Measurements from ENCODE around the gene OR2T1. TPM values are rescaled to one million over a fixed set of nuclear protein-coding genes. Genes with fewer than 3 reads are reported as not detected.
"Not testable (repeated sequence)": the region's sequence is repeated elsewhere in the genome, so short reads cannot be mapped to it uniquely, and the experiment has no call there.

The OR2T1 gene
- total RNA-seq, 1 donor from 2014 or later, result not detected

DNA sequence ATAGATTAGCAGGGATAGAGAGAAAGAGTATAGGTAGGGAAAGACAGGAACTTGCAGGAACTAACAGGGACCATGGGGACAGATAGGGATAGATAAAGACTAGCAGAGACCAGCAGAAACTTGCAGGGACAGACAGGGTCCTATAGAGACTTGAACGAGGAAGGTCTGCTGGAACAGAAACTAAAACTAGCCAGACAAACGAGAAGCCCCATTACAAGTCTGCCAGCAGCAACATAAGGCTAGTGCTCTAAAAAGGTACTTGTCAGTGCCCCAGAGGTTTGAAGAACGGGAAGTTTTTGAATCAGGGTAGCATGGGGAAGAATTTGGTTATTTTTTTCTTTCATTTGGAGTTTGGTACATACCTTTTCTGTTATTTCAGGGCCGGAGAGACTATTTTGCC, 29.4 kb downstream of the OR2T1 start:
- intact Hi-C loops (cut with DNase I); DNase-seq (ENCODE audit: low spot score): not testable (repeated sequence)

DNA sequence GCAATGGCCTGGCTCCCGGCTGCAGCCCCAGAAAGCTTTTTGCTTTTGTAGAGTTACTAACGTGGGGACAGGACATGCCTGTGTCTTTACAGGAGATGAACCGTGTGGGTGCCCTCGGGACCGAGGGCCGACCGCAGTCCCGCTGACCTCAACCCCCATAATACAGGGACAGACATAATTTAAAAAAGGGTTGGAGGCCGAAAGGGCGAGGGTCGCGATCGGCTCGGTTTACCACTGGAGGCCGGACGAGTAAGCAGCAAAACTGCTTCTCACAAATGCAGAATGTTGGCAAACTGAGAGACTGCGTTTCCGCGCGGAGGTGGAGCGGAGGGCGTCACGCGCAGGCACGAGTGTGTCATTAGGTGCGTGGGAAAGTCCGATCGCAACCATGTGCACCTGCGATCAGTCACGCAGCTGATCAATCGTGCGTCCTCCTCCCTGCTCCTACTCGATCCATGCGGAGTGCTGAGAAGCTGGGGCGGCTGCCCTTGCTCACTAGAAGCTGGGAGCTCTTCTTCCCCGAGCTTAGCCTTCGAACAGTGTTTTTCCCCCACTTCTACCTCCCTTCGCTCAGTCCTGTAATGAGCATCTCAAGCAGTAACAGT, 31.1 kb downstream of the OR2T1 start:
- intact Hi-C loops (cut with DNase I); DNase-seq (ENCODE audit: low spot score): not testable (repeated sequence)

DNA sequence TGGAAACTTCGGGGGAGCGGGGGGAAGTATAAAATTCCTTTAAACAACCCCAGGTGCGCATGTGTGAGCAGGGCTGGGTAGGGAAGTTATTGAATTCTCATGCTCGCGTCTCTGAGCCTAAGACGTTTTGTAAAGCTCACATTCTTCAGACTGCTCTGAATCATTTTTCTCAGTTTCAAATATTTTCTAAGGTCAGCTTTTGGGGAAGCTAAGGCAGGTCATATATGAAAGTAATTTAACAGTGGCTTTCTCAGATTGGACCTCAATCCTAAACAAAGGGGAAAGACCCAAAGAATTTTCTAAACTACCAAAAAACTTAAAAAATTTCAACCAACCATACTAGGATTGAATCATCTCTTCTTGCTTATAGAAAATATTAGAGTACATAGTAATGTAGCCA, 32.1 kb downstream of the OR2T1 start:
- intact Hi-C loops (cut with DNase I); DNase-seq (ENCODE audit: low spot score): not testable (repeated sequence)

DNA sequence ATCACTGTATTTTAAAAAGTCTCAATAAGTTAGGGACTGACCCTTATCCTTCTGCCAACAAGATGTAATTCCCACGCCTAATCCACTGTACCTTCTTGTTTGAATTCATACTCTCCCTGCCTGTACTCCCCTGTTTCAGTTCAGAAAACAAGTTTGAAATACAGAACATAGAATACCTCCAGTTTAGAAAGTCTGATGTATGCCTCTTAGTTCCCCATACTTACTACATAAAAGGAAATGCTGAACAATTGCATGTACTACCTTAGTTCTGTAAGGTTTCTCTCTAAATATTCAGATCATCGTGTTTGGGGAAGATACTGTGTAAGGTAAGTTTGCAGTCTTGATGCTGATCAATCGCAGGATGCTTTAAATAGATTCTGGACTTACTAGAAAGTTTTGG, 33.5 kb downstream of the OR2T1 start:
- DNase-seq (ENCODE audit: low spot score); intact Hi-C loops (cut with DNase I): not testable (repeated sequence)

DNA sequence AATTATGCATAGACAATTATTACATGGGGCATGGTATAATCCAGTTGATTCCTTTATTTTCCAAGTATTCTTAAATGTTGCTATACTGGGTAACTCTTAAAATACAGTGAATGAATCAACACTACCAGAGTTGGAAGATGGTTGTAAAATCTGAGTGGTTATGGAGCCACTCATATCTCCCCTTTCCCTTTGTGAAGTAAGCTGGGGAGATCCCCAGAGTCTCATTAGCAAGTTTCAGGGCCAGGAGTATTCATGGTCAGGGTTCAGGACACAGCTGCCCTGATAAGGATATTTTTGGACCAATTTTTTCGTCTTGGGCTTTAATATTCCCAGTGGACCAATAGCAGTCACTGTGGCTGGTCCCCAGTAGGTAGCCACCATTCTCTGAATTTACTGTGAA, 35.8 kb downstream of the OR2T1 start:
- intact Hi-C loops (cut with DNase I); DNase-seq (ENCODE audit: low spot score): not testable (repeated sequence)

DNA sequence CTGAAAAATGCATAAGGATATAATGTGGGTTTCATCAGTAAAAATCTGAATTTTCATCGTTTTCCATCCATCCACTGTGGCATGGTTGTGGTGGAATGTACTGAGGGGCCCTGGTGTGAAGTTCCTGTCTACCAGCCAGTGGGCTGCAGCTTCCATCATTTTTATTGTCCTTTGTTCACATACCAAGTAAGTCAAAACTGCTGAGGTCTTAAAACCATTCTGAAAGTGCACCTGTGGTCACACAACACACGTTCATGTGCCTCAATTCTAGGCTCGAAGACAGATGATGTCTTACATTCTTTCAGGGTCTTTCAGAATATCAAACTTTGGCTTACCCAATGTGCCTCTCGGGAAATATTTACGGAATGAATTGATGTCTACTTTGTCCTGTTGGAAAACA, 36.4 kb downstream of the OR2T1 start:
- DNase-seq (ENCODE audit: low spot score); intact Hi-C loops (cut with DNase I): not testable (repeated sequence)

DNA sequence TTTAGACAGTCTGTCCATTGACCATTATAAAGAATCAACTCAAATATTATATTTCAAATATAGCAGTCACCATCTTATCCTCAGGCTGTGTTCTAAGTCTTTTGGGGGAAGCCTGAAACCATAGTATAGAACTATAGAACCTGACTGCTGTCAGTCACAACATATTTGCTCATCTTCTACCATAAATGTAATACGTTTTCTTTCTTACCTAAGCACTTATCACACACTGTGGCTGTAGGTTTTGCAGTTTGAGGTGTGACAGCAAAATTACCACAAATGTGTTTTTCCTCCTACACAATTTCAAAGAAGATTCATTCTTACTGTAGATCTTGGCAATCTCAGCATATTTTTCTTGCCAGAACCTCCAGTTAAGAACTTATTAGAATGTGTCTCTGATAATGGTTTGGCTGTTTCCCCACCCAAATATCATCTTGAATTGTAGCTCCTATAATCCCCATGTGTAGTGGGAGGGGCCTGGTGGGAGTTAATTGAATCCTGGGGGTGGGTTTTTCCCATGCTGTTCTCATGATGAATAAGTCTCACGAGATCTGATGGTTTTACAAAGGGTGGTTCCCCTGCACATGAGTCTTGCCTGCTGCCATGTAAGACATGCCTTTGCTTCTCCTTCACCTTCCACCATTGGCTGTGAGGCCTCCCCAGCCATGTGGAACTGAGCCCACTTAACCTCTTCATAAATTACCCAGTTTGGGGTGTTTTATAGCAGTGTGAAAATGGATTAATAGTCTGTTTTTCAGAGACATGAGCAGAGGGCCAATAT, 39.8 kb downstream of the OR2T1 start:
- intact Hi-C loops (cut with DNase I), result loop anchor here (10.0 kb wide), 1 partner anchor 212 kb away; the partner anchor contains the start of gene OR2T27
- not testable (repeated sequence) for DNase-seq (ENCODE audit: low spot score)

DNA sequence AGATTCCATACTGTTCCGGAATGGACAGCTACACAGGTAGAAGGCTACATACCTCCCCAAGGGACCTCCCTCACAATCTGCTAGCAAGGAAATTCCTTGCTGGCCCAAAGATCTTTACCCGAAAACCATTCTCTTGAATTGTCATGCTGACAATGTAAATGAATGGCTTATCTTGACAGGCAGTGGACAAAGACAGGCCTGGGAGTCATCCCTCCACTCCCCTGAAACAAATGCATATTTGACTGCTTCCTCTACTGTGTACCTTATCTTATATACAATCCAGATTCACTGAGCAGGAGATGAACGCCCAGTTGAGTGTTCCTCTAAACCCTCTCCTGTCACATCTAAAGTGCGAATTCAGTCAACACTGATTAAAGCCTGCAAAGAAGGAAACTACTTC, 41.8 kb downstream of the OR2T1 start:
- not testable (repeated sequence) for DNase-seq (ENCODE audit: low spot score)
- intact Hi-C loops (cut with DNase I), result loop anchor here (10.0 kb wide), 1 partner anchor 210 kb away; the partner anchor contains the start of gene OR2T27

DNA sequence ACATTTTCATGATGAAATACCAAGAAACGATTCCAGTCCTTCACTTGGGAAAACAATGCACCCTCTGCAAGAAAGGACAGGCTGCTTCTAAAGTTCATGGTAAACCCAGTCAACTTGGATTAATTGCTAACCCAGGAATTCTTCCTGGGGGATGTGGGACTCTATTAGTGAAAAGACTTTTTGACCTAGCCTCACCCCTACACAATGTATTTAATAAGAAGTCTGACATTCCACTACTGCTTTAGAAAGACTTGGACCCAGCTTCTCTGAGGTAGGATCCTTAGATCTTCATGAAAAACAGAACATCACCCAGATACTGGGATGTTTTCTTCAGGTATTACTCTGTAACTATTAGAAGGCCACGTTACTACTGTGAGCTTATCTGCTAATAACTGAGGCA, 42.6 kb downstream of the OR2T1 start, which contains the start of gene OR2T2:
TSS of gene OR2T2 (plus strand) at position 239 of the 400 bp plus-strand sequence. CDS start 7,161 bp downstream, outside the sequence.
- intact Hi-C loops (cut with DNase I), result loop anchor here (10.0 kb wide), 1 partner anchor 209 kb away; the partner anchor contains the start of gene OR2T27
- not testable (repeated sequence) for DNase-seq (ENCODE audit: low spot score)

DNA sequence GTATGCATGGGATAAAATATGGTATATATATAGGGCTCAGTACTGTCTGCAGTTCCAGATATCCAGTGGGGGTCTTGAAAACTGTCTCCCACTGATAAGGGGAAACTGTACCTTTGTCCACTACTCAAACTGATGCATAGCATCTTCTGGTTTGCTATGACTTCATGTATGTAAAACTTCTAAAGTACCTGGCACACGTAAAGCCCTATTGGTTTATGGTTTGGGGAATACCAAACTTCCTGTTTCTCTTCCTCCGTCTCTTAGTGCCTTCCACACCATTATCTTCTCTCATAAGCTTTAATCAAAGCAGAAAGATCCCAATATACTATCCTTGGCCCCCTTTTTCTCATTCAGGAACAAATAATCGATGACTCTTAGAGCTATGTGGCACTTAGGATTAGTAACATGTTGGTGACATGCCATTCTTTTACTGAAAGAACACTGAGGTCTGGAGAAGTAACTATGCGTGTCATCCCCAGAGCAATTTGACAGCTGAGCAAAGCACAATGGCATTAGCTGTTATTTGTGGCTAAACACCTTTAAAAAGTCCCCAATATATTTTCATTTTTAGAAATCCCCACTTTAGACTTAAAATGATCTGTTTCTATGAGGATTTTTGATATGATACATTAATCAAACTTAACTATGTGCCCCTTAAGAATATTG, 45.7 kb downstream of the OR2T1 start:
- not testable (repeated sequence) for DNase-seq (ENCODE audit: low spot score)
- intact Hi-C loops (cut with DNase I), result loop anchor here (10.0 kb wide), 1 partner anchor 206 kb away; the partner anchor contains the start of gene OR2T27

DNA sequence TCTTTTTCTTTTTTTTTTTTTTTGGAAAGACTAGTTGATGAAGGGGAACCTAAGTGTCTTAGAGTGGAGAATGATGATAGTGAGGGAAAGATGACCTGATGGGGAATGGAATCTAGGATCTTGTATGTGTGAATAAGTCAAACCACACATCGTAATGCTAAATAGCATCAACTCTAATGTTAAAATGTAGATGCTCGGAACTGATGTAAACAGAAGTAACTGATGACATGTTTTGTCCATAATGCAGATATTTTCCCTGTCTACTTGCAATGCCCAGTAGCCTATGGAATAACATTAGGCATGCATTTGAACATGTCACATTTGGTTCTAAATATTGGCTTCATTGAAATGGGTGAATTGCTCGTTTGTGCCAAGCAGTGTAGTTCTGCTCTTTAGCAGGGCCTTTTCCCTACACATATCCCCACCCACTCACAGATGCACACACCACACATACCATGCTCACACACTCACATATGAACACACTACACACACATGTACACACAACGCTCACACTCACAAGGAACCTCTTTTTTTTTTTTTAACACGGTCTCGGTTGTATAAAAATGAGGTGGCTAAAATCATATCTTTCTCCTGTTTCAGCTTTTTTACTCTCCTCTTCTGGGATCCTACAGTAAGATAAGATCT, 47.1 kb downstream of the OR2T1 start:
- intact Hi-C loops (cut with DNase I), result loop anchor here (10.0 kb wide), 1 partner anchor 205 kb away; the partner anchor contains the start of gene OR2T27
- not testable (repeated sequence) for DNase-seq (ENCODE audit: low spot score)

DNA sequence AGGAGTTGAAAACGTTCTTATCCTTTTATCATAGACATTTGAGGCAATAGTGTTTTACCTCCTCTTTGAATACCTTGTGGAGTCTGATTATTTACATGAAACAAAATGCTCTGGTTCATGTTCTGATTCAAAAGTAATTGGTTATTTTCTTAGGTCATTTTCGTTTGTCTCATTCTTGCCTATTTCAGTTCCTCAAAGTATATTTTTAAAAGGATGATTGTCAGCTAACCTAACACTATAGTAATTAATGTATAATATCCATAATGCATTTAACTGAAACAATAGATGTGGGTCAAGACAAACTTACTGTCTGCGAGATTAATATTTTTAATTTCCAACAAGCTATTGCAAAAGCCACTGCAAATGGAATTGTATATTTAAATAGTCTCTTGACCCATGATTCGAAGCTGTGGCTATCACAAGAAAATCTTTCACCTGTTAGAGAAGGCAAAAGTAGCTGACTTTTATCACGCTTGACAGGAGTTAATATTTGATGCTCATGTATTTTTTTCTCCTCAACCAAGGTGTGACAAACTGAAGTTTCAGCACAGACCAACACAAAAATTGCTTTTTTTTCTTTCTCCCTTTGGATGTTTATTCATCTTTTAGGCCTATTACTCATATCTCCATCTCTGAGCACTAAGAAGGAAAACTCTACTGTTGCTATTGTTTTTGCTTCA, 47.8 kb downstream of the OR2T1 start:
- intact Hi-C loops (cut with DNase I), result not testable (repeated sequence)

DNA sequence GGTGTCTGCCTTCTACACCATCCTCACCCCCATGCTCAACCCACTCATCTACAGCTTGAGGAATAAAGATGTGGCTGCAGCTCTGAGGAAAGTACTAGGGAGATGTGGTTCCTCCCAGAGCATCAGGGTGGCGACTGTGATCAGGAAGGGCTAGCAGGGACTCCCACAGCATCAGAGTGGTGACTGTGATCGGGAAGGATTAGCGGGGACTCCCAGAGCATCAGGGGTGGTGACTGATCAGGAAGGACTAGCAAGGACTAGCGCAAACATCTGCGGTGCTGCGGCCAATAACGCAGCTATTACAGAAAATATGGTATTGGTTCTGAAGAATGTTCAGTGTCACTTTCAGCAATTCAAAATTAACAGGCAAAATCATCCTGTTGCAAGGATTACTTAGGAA, 50.8 kb downstream of the OR2T1 start:
- intact Hi-C loops (cut with DNase I); DNase-seq (ENCODE audit: low spot score): not testable (repeated sequence)

More for the DNA sequence above, 47.8 kb downstream of the OR2T1 start:
- DNase-seq (ENCODE audit: low spot score), result not testable (repeated sequence)

DNA sequence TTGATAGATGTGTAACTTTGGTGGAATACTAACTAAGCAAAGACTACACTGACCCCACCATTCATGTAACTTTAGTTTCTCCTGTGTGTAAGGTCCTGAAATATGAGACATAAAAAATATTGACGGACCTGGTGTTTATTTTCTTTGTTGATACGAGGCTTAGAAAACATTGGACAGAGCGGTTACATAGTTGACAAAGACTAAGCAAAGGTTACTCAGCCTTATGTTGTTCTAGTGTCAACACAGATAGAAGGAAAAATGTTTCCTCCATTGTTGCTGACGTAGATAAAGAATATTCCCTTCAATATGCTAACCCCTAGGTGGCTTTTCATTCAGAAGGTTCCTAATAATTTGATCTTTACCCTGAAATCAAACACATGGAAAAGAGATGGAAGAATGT, 52.2 kb downstream of the OR2T1 start:
- intact Hi-C loops (cut with DNase I); DNase-seq (ENCODE audit: low spot score): not testable (repeated sequence)

DNA sequence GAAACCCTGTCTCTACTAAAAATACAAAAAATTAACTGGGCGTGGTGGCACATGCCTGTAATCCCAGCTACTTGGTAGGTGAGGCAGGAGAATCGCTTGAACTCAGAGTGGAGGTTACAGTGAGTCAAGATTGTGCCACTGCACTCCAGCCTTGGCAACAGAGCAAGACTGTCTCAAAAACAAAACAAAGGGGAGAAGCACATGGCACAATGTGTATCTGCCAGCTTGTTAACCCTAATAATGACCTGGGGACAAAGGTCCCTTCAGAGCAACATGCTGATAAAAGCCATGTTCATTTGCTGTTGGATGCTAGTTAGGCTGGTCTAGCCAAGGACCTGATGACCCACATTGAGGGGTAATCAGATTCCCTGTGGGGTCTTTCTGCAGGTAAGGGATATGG, 53.8 kb downstream of the OR2T1 start:
- intact Hi-C loops (cut with DNase I), result not testable (repeated sequence)

More for the DNA sequence above, 53.8 kb downstream of the OR2T1 start:
- not testable (repeated sequence) for DNase-seq (ENCODE audit: low spot score)
